NCI-H2029 (cell line): ENCODE data around the gene LYL1.

Experiments used
- DNase-seq: peaks from one replicate; lab custom pipeline; 2025; lab: John Stamatoyannopoulos, UW

Gene LYL1

GRCh38 chr19:13092606-13093235 lies 9.9 kb downstream of the LYL1 start:
- DNase-seq: no peak

GRCh38 chr19:13092158-13092543 lies 10.5 kb downstream of the LYL1 start:
- DNase-seq: no peak

- DNase-seq: no peak
These were observed 11.1 kb downstream of the LYL1 start for GRCh38 chr19:13091400-13092157.

- no peak for DNase-seq
These were observed 12.0 kb downstream of the LYL1 start for GRCh38 chr19:13090511-13091231.

- DNase-seq: no peak
These were observed 12.7 kb downstream of the LYL1 start for GRCh38 chr19:13089857-13090507.

GRCh38 chr19:13089139-13089856 lies 13.4 kb downstream of the LYL1 start:
- DNase-seq: no peak

- no peak for DNase-seq
These were observed 14.7 kb downstream of the LYL1 start for GRCh38 chr19:13087795-13088537.

- no peak for DNase-seq
These were observed 15.4 kb downstream of the LYL1 start for GRCh38 chr19:13087295-13087694.

- no peak for DNase-seq
These were observed 16.3 kb downstream of the LYL1 start for GRCh38 chr19:13086341-13086740.

- no peak for DNase-seq
These were observed 17.0 kb downstream of the LYL1 start for GRCh38 chr19:13085666-13086065.

- DNase-seq: no peak
These were observed 19.0 kb downstream of the LYL1 start for GRCh38 chr19:13083627-13084026.

- DNase-seq: no peak
These were observed 19.7 kb downstream of the LYL1 start for GRCh38 chr19:13083008-13083404.

GRCh38 chr19:13082192-13083007 lies 20.3 kb downstream of the LYL1 start:
- peak; percentile 28 for DNase-seq

- peak; percentile 44 for DNase-seq
These were observed 23.1 kb downstream of the LYL1 start for GRCh38 chr19:13079542-13079986.

- DNase-seq: peak; percentile 30
These were observed 23.6 kb downstream of the LYL1 start for GRCh38 chr19:13078897-13079541.

- DNase-seq: no peak
These were observed 24.3 kb downstream of the LYL1 start for GRCh38 chr19:13078381-13078780.

- no peak for DNase-seq
These were observed 25.4 kb downstream of the LYL1 start for GRCh38 chr19:13077240-13077639.

- no peak for DNase-seq
These were observed 25.9 kb downstream of the LYL1 start for GRCh38 chr19:13076787-13077186.

GRCh38 chr19:13076320-13076719 lies 26.3 kb downstream of the LYL1 start:
- DNase-seq: no peak

- DNase-seq: no peak
These were observed 28.3 kb downstream of the LYL1 start for GRCh38 chr19:13074378-13074777.
